Measurements from ENCODE around the gene CDKN2B-AS1. TPM values are rescaled to one million over a fixed set of nuclear protein-coding genes. Genes with fewer than 3 reads are reported as not detected.

CDKN2B-AS1 gene
- total RNA-seq, 4 donors from 2014 or later: 0.38 to 0.56 TPM; not detected in 2

GRCh38 chr9:21970800-21971640 is 23.6 kb upstream of the CDKN2B-AS1 start:
- intact Hi-C loops (cut with DNase I): loop anchor here (10.0 kb wide), 1 partner anchor 54 kb away; no protein-coding TSS in a partner anchor
- no peak for DNase-seq
- Histone ChIP-seq H3K4me3 (replicated peaks in 1 of 3) (no peak overlapping the region), H3K4me1 (peaks cover 10 to 17% of the 10 kb centered on the region in 2 donors), H3K27me3 (peaks cover 85% of the 10 kb centered on the region), H3K9me3 (no peaks in the 10 kb centered on the region), H3K27ac (no peak overlapping the region), H3K36me3 (no peaks in the 10 kb centered on the region)
- TF ChIP-seq, protein P1, sequence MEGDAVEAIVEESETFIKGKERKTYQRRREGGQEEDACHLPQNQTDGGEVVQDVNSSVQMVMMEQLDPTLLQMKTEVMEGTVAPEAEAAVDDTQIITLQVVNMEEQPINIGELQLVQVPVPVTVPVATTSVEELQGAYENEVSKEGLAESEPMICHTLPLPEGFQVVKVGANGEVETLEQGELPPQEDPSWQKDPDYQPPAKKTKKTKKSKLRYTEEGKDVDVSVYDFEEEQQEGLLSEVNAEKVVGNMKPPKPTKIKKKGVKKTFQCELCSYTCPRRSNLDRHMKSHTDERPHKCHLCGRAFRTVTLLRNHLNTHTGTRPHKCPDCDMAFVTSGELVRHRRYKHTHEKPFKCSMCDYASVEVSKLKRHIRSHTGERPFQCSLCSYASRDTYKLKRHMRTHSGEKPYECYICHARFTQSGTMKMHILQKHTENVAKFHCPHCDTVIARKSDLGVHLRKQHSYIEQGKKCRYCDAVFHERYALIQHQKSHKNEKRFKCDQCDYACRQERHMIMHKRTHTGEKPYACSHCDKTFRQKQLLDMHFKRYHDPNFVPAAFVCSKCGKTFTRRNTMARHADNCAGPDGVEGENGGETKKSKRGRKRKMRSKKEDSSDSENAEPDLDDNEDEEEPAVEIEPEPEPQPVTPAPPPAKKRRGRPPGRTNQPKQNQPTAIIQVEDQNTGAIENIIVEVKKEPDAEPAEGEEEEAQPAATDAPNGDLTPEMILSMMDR (IDR thresholded peaks at IDR 0.05): no peak
- WGBS, 2 donors: 7 to 10% methylated on average over 16 to 18 of the region's 45 CpGs

DNA sequence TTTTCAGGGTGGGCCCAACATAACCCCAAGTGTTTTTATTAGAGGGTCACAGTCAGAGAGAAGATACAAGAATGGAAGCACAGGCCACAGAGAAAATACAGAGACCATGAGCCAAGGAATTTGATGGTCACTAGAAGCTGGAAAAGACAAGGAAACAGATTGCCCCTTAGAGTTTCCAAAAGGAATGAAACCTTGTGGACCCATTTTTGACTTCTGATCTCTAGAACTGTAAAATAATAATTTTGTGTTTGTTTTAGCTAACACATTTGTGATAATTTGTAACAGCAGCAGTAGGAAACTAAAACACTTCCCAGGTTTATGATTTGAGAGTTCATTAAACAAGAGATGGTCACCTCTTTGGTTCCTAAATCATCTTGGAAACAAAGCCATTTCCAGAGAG is 22.2 kb upstream of the CDKN2B-AS1 start:
- DNase-seq: no peak
- TF ChIP-seq, protein P1 (IDR thresholded peaks at IDR 0.05): no peak
- intact Hi-C loops (cut with DNase I): loop anchor here (10.0 kb wide), 1 partner anchor 52 kb away; no protein-coding TSS in a partner anchor
- Histone ChIP-seq H3K27ac (no peak overlapping the region), H3K4me1 (peaks cover 10 to 17% of the 10 kb centered on the region in 2 donors), H3K4me3 (replicated peaks in 1 of 3) (no peak overlapping the region), H3K36me3 (no peaks in the 10 kb centered on the region), H3K9me3 (no peaks in the 10 kb centered on the region), H3K27me3 (peaks cover 81% of the 10 kb centered on the region)

GRCh38 chr9:21974343-21974721 is 20.3 kb upstream of the CDKN2B-AS1 start:
- intact Hi-C loops (cut with DNase I): loop anchor here (10.0 kb wide), 1 partner anchor 50 kb away; no protein-coding TSS in a partner anchor
- Histone ChIP-seq H3K4me3 (replicated peaks in 1 of 3) (peak overlapping the region in 2 of 3 donors; percentile 9 to 39), H3K36me3 (no peaks in the 10 kb centered on the region), H3K27ac (no peak overlapping the region), H3K4me1 (peaks cover 10 to 17% of the 10 kb centered on the region in 2 donors), H3K9me3 (no peaks in the 10 kb centered on the region), H3K27me3 (peaks cover 75% of the 10 kb centered on the region)
- no peak for DNase-seq
- no peak for TF ChIP-seq POLR2A (IDR thresholded peaks at IDR 0.05)
- TF ChIP-seq, protein P1 (IDR thresholded peaks at IDR 0.05): no peak
- 6 to 7% methylated on average over 21 of the region's 21 CpGs for WGBS, 2 donors

- Histone ChIP-seq H3K9me3 (no peaks in the 10 kb centered on the region), H3K4me3 (replicated peaks in 1 of 3) (peak overlapping the region in 2 of 3 donors; percentile 9 to 39), H3K27ac (no peak overlapping the region), H3K4me1 (peaks cover 10 to 17% of the 10 kb centered on the region in 2 donors), H3K27me3 (peaks cover 70% of the 10 kb centered on the region), H3K36me3 (no peaks in the 10 kb centered on the region)
- no peak for TF ChIP-seq POLR2A (IDR thresholded peaks at IDR 0.05)
- TF ChIP-seq, protein P1 (IDR thresholded peaks at IDR 0.05): no peak
- 3 to 4% methylated on average over 38 to 42 of the region's 51 CpGs for WGBS, 2 donors
- DNase-seq: peak; percentile 14 to 19
- intact Hi-C loops (cut with DNase I): loop anchor here (10.0 kb wide), 1 partner anchor 50 kb away; no protein-coding TSS in a partner anchor
These were observed 19.7 kb upstream of the CDKN2B-AS1 start for GRCh38 chr9:21974722-21975409.
